HepG2 (cell line): ENCODE data around the gene DSTYK. TPM values are rescaled to one million over a fixed set of nuclear protein-coding genes. Genes with fewer than 3 reads are reported as not detected.

Experiments used
- ATAC-seq: fragments of 200-7000 bp; cut with Tn5 transposase; 3 replicates; pipeline ENCODE4 v1.9.1; 2020; ENCODE audit warnings: mild to moderate bottlenecking, moderate library complexity
- BruUV-seq: library from RNA; stranded (reverse); fragments of 400-500 nt; replicated peaks from 2 replicates; lab custom pipeline; 2021; lab: Mats Ljungman, UMichigan
- CTCF ChIA-PET: fragments of 300-600 bp; formaldehyde crosslinking; extraction: SDS; loops from one replicate; lab custom pipeline; 2021; ENCODE audit warnings: low total read pairs, inconsistent platforms, low intra/inter-chr PET ratio; lab: Yijun Ruan, JAX
- POLR2A ChIA-PET: fragments of 350-600 bp; sonication (Branson Sonifier 250); formaldehyde crosslinking; loops from one replicate; lab custom pipeline; 2020; ENCODE audit warnings: antibody characterized with exemption, inconsistent platforms; lab: Yijun Ruan, JAX
- DNase-seq: peaks from one replicate; pipeline ENCODE4 v3.0.0-alpha.2; 2015; ENCODE audit warnings: low spot score
- FAIRE-seq: peaks from 3 replicates; lab custom pipeline; 2011; peaks lifted over from hg19 to GRCh38; lab: Jason Lieb, UNC
- H2AFZ ChIP-seq: one replicate; pipeline ENCODE4 v1.6.1; 2011; ENCODE audit warnings: low read length, inconsistent platforms
- H3K27ac ChIP-seq: fragments of 300-600 bp; 3 replicates; pipeline ENCODE4 v1.8.0; 2011; ENCODE audit warnings: mixed run types, mild to moderate bottlenecking, mixed read lengths, low read length, inconsistent platforms; ENCODE audit not compliant: insufficient read depth; ENCODE audit errors: extremely low read length
- H3K27me3 ChIP-seq, 2 experiments: fragments of 200-600 bp in 1 of 2; 2 replicates in 1 of 2; 3 replicates in 1 of 2; pipeline versions ENCODE4 v1.6.0 to v1.8.0; 2011; ENCODE audit warnings: low read length in 2 of 2, mild to moderate bottlenecking in 2 of 2, moderate library complexity in 2 of 2, inconsistent platforms in 1 of 2; ENCODE audit not compliant: insufficient read depth in 2 of 2, control insufficient read depth in 1 of 2
- H3K36me3 ChIP-seq, 2 experiments: fragments of 200-600 bp in 1 of 2; replicated peaks in 1 of 2; 2 replicates in 1 of 2; 3 replicates in 1 of 2; pipeline versions ENCODE4 v1.5.1 to v1.8.0; 2011; ENCODE audit warnings: low read length in 2 of 2, inconsistent platforms in 1 of 2; ENCODE audit not compliant: insufficient read depth in 2 of 2, control insufficient read depth in 1 of 2
- H3K4me1 ChIP-seq: 2 replicates; pipeline ENCODE4 v1.5.1; 2012; ENCODE audit warnings: low read length, inconsistent platforms; ENCODE audit not compliant: insufficient read depth
- H3K4me2 ChIP-seq: 2 replicates; pipeline ENCODE4 v1.6.0; 2011; ENCODE audit warnings: low read depth, low read length, inconsistent platforms
- H3K4me3 ChIP-seq, 3 experiments: fragments of 200-600 bp in 1 of 3; sonication (generic), shearing (Covaris generic) in 1 of 3; replicated peaks in 1 of 3; 2 replicates each; pipeline ENCODE4 v1.5.1; 2011 to 2016; ENCODE audit warnings: low read length in 3 of 3, inconsistent platforms in 2 of 3, low read depth in 2 of 3, mild to moderate bottlenecking in 2 of 3, control low read depth in 1 of 3, mixed read lengths in 1 of 3; ENCODE audit not compliant: insufficient read depth in 1 of 3
- H3K79me2 ChIP-seq: one replicate; pipeline ENCODE4 v1.6.1; 2011; ENCODE audit warnings: low read length, inconsistent platforms; ENCODE audit not compliant: insufficient read depth
- H3K9ac ChIP-seq: 2 replicates; pipeline ENCODE4 v1.6.0; 2011; ENCODE audit warnings: mild to moderate bottlenecking, low read depth, low read length, inconsistent platforms; ENCODE audit not compliant: insufficient read depth
- H3K9me3 ChIP-seq: 2 replicates; pipeline ENCODE4 v1.5.1; 2012; ENCODE audit warnings: mild to moderate bottlenecking, low read length
- H4K20me1 ChIP-seq: 2 replicates; pipeline ENCODE4 v1.6.0; 2011; ENCODE audit warnings: inconsistent platforms, mild to moderate bottlenecking, low read length, moderate library complexity; ENCODE audit not compliant: insufficient read depth
- FOSL1 ChIP-seq: sonication (generic); formaldehyde crosslinking; IDR thresholded peaks from 2 replicates; pipeline ENCODE4 v1.9.0; 2021; ENCODE audit warnings: missing genetic modification reagents, borderline replicate concordance
- HIVEP1 ChIP-seq: sonication (generic); formaldehyde crosslinking; IDR thresholded peaks from 2 replicates; pipeline ENCODE4 v1.4.0; 2020; ENCODE audit warnings: mild to moderate bottlenecking, missing genetic modification reagents
- NCOA2 ChIP-seq: sonication (generic); formaldehyde crosslinking; IDR thresholded peaks from 2 replicates; pipeline ENCODE4 v1.8.0; 2022; ENCODE audit warnings: inconsistent platforms
- NFE2L2 ChIP-seq: fragments of 150-350 bp; IDR thresholded peaks from 2 replicates; pipeline ENCODE4 v1.6.1; 2014; ENCODE audit warnings: low read length
- NFRKB ChIP-seq: fragments of 450-650 bp; IDR thresholded peaks from 2 replicates; pipeline ENCODE4 v1.6.1; 2017
- PHF8 ChIP-seq: sonication (generic); formaldehyde crosslinking; IDR thresholded peaks from 2 replicates; pipeline ENCODE4 v1.5.0; 2020; ENCODE audit warnings: missing genetic modification reagents
- SNAPC2 ChIP-seq: sonication (generic); formaldehyde crosslinking; IDR thresholded peaks from 2 replicates; pipeline ENCODE4 v1.8.1; 2022; ENCODE audit warnings: mild to moderate bottlenecking, missing genetic modification reagents
- SRSF1 ChIP-seq: fragments of 200-400 bp; formaldehyde crosslinking; optimal IDR thresholded peaks from 2 replicates; pipeline ENCODE3; 2017; ENCODE audit warnings: mild to moderate bottlenecking, low read depth, low read length, moderate library complexity
- TP53 ChIP-seq: sonication (generic); formaldehyde crosslinking; conservative IDR thresholded peaks from 2 replicates; pipeline ENCODE4 v1.4.0; 2020; ENCODE audit warnings: missing genetic modification reagents
- WIZ ChIP-seq: sonication (generic); formaldehyde crosslinking; IDR thresholded peaks from 2 replicates; pipeline ENCODE4 v1.5.1; 2020; ENCODE audit warnings: mild to moderate bottlenecking, missing genetic modification reagents
- ZFP36L2 ChIP-seq: sonication (generic); formaldehyde crosslinking; IDR thresholded peaks from 2 replicates; pipeline ENCODE4 v1.4.0; 2020; ENCODE audit warnings: missing genetic modification reagents
- ZNF263 ChIP-seq: sonication (generic); formaldehyde crosslinking; IDR thresholded peaks from 2 replicates; pipeline ENCODE4 v1.4.0; 2020; ENCODE audit warnings: missing genetic modification reagents
- ZNF274 ChIP-seq: sonication (generic); formaldehyde crosslinking; IDR thresholded peaks from 2 replicates; pipeline ENCODE4 v1.5.1; 2020; ENCODE audit warnings: mild to moderate bottlenecking, missing genetic modification reagents
- ZNF510 ChIP-seq: sonication (generic); formaldehyde crosslinking; IDR thresholded peaks from 2 replicates; pipeline ENCODE4 v1.4.0; 2020; ENCODE audit warnings: low read depth, mild to moderate bottlenecking, missing genetic modification reagents
- ZNF546 ChIP-seq: sonication (generic); formaldehyde crosslinking; conservative IDR thresholded peaks from 2 replicates; pipeline ENCODE4 v1.8.1; 2023; ENCODE audit warnings: mild to moderate bottlenecking, missing genetic modification reagents
- WGBS: methylation state at CpG from one replicate; pipeline ENCODE4 v1.1.6; 2017; ENCODE audit warnings: low lambda C conversion rate; 5-methylcytosine and 5-hydroxymethylcytosine counted together
- in situ Hi-C: cut with HindIII; loops from 2 replicates; pipeline ENCODE4 v1.10.0; 2017; ENCODE audit warnings: low pct_unique_long_range_greater_than_20kb; ENCODE audit not compliant: extremely low pct_ligation_motif_present
- intact Hi-C: fragments of 100-400 bp; cut with micrococcal nuclease; formaldehyde crosslinking; loops from one replicate; pipeline ENCODE4 v1.10.0; 2022; ENCODE audit not compliant: unreplicated experiment
- polyA plus RNA-seq, 8 experiments: library from polyadenylated mRNA; depleted of rRNA in 3 of 8; stranded (reverse) in 7 of 8; unstranded in 1 of 8; fragments of >200 nt; fragmentation: Illumina TruSeq in 4 of 8; extraction: Trizol in 4 of 8; gene quantifications; 2 replicates each; pipeline versions ENCODE4 v1.2.1 to v1.2.3, GENCODE V29; 2011 to 2016; ENCODE audit warnings: low read depth in 4 of 8, missing spikeins in 1 of 8, mixed read lengths in 1 of 8; ENCODE audit not compliant: insufficient read depth in 1 of 8
- total RNA-seq, 5 experiments: library from RNA; depleted of rRNA; stranded (reverse); fragments of >200 nt; fragmentation: Illumina TruSeq; extraction: Trizol; gene quantifications; 2 replicates each; pipeline ENCODE4 v1.2.3, GENCODE V29; 2016; ENCODE audit warnings: low read depth in 1 of 5

Gene DSTYK
- total and polyA plus RNA-seq, 2 of the 13 experiments (the other 11 are each of a cell fraction or from before 2014, with no cell fraction given) = 2.6 to 4.8 TPM

- H3K4me1 ChIP-seq = peaks cover 17% of the 10 kb centered on the region
- no peak for FAIRE-seq
- DNase-seq = no peak
- H3K79me2 ChIP-seq = peaks cover 27% of the 10 kb centered on the region
- BruUV-seq = no TSS peak
- no peaks in the 10 kb centered on the region for H4K20me1 ChIP-seq
- CTCF ChIA-PET = no interaction called here
- WGBS = 97% methylated on average over 3 of the region's 3 CpGs
- intact Hi-C loops = no loop called here
- no peak overlapping the region for H3K4me3 ChIP-seq
- TF ChIP-seq WIZ (no peak), NFRKB (no peak), HIVEP1 (CRISPR knock-in tag) (no peak), TP53 (CRISPR knock-in tag) (no peak), ZFP36L2 (CRISPR knock-in tag) (no peak), ZNF546 (CRISPR knock-in tag) (no peak), PHF8 (CRISPR knock-in tag) (no peak), SNAPC2 (CRISPR knock-in tag) (no peak), ZNF263 (no peak), NCOA2 (no peak), SRSF1 (no peak), ZNF510 (CRISPR knock-in tag) (no peak), ZNF274 (no peak), NFE2L2 (no peak), FOSL1 (CRISPR knock-in tag) (no peak)
- H3K9me3 ChIP-seq = no peaks in the 10 kb centered on the region
- POLR2A ChIA-PET = no interaction called here
- H3K27me3 ChIP-seq = no peaks in the 10 kb centered on the region; a peak in 1 of 5 replicates
- H3K27ac ChIP-seq = no peak overlapping the region
- no peaks in the 10 kb centered on the region for H3K36me3 ChIP-seq
- H3K4me2 ChIP-seq = no peak overlapping the region
- no peak overlapping the region for H2AFZ ChIP-seq
- ATAC-seq = no peak
- in situ Hi-C loops = no loop called here
- H3K9ac ChIP-seq = no peak overlapping the region
Observed at GRCh38 chr1:205208811-205209210, 2.7 kb downstream of the DSTYK start.
